H1 (cell line): ENCODE measurements around the gene CD58. TPM values are rescaled to one million over a fixed set of nuclear protein-coding genes. Genes with fewer than 3 reads are reported as not detected.

Experiments
- CTCF ChIA-PET: fragments of 300-600 bp; sonication (Branson Sonifier 250); formaldehyde crosslinking; loops from one replicate; lab custom pipeline; 2021; ENCODE audit not compliant: partially characterized antibody; lab: Charles Lee
- POLR2A ChIA-PET: fragments of 300-600 bp; sonication (Branson Sonifier 250); formaldehyde crosslinking; loops from one replicate; lab custom pipeline; 2021; ENCODE audit warnings: inconsistent platforms; ENCODE audit not compliant: partially characterized antibody; lab: Charles Lee
- DNase-seq, 2 experiments: peaks; one replicate each; pipeline versions ENCODE4 v3.0.0 to v3.0.0-alpha.2; 2010 to 2022; ENCODE audit warnings: low spot score in 2 of 2, low read depth in 1 of 2, mixed read lengths in 1 of 2
- FAIRE-seq: peaks from 2 replicates; lab custom pipeline; 2011; peaks lifted over from hg19 to GRCh38; lab: Jason Lieb, UNC
- H2AFZ ChIP-seq: 2 replicates; pipeline ENCODE4 v1.8.1; 2012; ENCODE audit warnings: low read length, inconsistent platforms
- H2AK5ac ChIP-seq: 2 replicates; pipeline ENCODE4 v1.6.1; 2013; ENCODE audit warnings: low read depth, low read length
- H2BK120ac ChIP-seq: replicated peaks from 2 replicates; pipeline ENCODE3; 2013; ENCODE audit warnings: low read depth, low read length, inconsistent platforms
- H2BK12ac ChIP-seq: 2 replicates; pipeline ENCODE4 v1.6.1; 2013; ENCODE audit warnings: low read depth, low read length
- H2BK15ac ChIP-seq: 2 replicates; pipeline ENCODE4 v1.6.1; 2013; ENCODE audit warnings: low read length
- H2BK20ac ChIP-seq: 2 replicates; pipeline ENCODE4 v1.6.1; 2013; ENCODE audit warnings: low read length
- H2BK5ac ChIP-seq: 2 replicates; pipeline ENCODE4 v1.6.1; 2013; ENCODE audit warnings: low read depth, low read length
- H3K14ac ChIP-seq: 2 replicates; pipeline ENCODE4 v1.6.1; 2013; ENCODE audit warnings: inconsistent platforms; ENCODE audit not compliant: insufficient read length
- H3K18ac ChIP-seq: 2 replicates; pipeline ENCODE4 v1.6.1; 2013; ENCODE audit warnings: low read length; ENCODE audit errors: extremely low read depth
- H3K23ac ChIP-seq: 2 replicates; pipeline ENCODE4 v1.6.1; 2013; ENCODE audit warnings: inconsistent platforms; ENCODE audit not compliant: insufficient read length
- H3K23me2 ChIP-seq: 2 replicates; pipeline ENCODE4 v1.6.1; 2013; ENCODE audit warnings: low read depth, low read length
- H3K27ac ChIP-seq: 2 replicates; pipeline ENCODE4 v1.6.1; 2011; ENCODE audit warnings: low read depth, low read length, inconsistent platforms
- H3K27me3 ChIP-seq, 4 experiments: replicated peaks in 1 of 4; 1 replicate in 1 of 4; 2 replicates in 3 of 4; pipeline versions ENCODE4 v1.6.1 to v1.8.1; 2011 to 2013; ENCODE audit warnings: low read length in 3 of 4, mild to moderate bottlenecking in 3 of 4, inconsistent platforms in 2 of 4, mixed read lengths in 2 of 4, moderate library complexity in 1 of 4; ENCODE audit not compliant: control insufficient read depth in 3 of 4, insufficient read depth in 3 of 4; ENCODE audit errors: extremely low read depth in 1 of 4
- H3K36me3 ChIP-seq, 4 experiments: 2 replicates each; pipeline versions ENCODE4 v1.6.1 to v1.8.1; 2011 to 2013; ENCODE audit warnings: mild to moderate bottlenecking in 4 of 4, low read length in 3 of 4, moderate library complexity in 2 of 4, control low read depth in 1 of 4, inconsistent platforms in 1 of 4; ENCODE audit not compliant: insufficient read depth in 4 of 4, control insufficient read depth in 2 of 4
- H3K4ac ChIP-seq: replicated peaks from 2 replicates; pipeline ENCODE3; 2013; ENCODE audit warnings: low read length, low read depth, mixed read lengths, inconsistent platforms; ENCODE audit not compliant: insufficient read length
- H3K4me1 ChIP-seq, 4 experiments: replicated peaks in 1 of 4; 1 replicate in 1 of 4; 2 replicates in 3 of 4; pipeline versions ENCODE4 v1.6.1 to v1.8.1; 2011 to 2013; ENCODE audit warnings: low read length in 3 of 4, inconsistent platforms in 2 of 4, mixed read lengths in 1 of 4; ENCODE audit not compliant: insufficient read depth in 4 of 4, control insufficient read depth in 3 of 4
- H3K4me2 ChIP-seq, 2 experiments: 2 replicates each; pipeline versions ENCODE4 v1.6.1 to v1.8.1; 2011 to 2013; ENCODE audit warnings: low read depth in 2 of 2, low read length in 2 of 2, control low read depth in 1 of 2, inconsistent platforms in 1 of 2, mild to moderate bottlenecking in 1 of 2; ENCODE audit not compliant: insufficient read depth in 1 of 2
- H3K4me3 ChIP-seq, 4 experiments: fragments of 200-600, 300-600 bp in 1 of 4; sonication (generic), shearing (Covaris generic), sonication (Bioruptor Twin) in 1 of 4; 2 replicates each; pipeline versions ENCODE4 v1.5.1 to v1.8.1; 2011 to 2016; ENCODE audit warnings: low read length in 4 of 4, low read depth in 3 of 4, control low read depth in 2 of 4, inconsistent platforms in 2 of 4, mild to moderate bottlenecking in 2 of 4, mixed read lengths in 1 of 4, moderate library complexity in 1 of 4; ENCODE audit not compliant: insufficient read depth in 2 of 4; ENCODE audit errors: extremely low read depth in 1 of 4
- H3K56ac ChIP-seq: replicated peaks from 2 replicates; pipeline ENCODE3; 2013; ENCODE audit warnings: low read depth, mild to moderate bottlenecking, mixed read lengths, low read length, inconsistent platforms; ENCODE audit not compliant: insufficient read length
- H3K79me1 ChIP-seq: 2 replicates; pipeline ENCODE4 v1.6.1; 2013; ENCODE audit warnings: low read depth, low read length, control low read depth
- H3K79me2 ChIP-seq, 2 experiments: 2 replicates each; pipeline versions ENCODE4 v1.6.1 to v1.8.1; 2012 to 2013; ENCODE audit warnings: low read length in 2 of 2, mild to moderate bottlenecking in 2 of 2, inconsistent platforms in 1 of 2; ENCODE audit not compliant: insufficient read depth in 2 of 2, control insufficient read depth in 1 of 2
- H3K9ac ChIP-seq, 4 experiments: replicated peaks in 1 of 4; 1 replicate in 1 of 4; 2 replicates in 3 of 4; pipeline versions ENCODE4 v1.6.1 to v1.8.1; 2011 to 2013; ENCODE audit warnings: low read depth in 3 of 4, low read length in 3 of 4, control low read depth in 2 of 4, mild to moderate bottlenecking in 2 of 4, moderate library complexity in 2 of 4, inconsistent platforms in 1 of 4; ENCODE audit errors: extremely low read depth in 1 of 4
- H3K9me3 ChIP-seq, 2 experiments: 2 replicates each; pipeline versions ENCODE4 v1.6.1 to v1.8.1; 2012 to 2013; ENCODE audit warnings: mild to moderate bottlenecking in 2 of 2, moderate library complexity in 2 of 2, control low read depth in 1 of 2, inconsistent platforms in 1 of 2, low read depth in 1 of 2, low read length in 1 of 2, mixed read lengths in 1 of 2; ENCODE audit not compliant: insufficient read depth in 2 of 2
- H4K20me1 ChIP-seq, 2 experiments: replicated peaks in 1 of 2; 2 replicates each; pipeline versions ENCODE3 to v1.8.1; 2011 to 2013; ENCODE audit warnings: inconsistent platforms in 2 of 2, low read length in 2 of 2, mild to moderate bottlenecking in 1 of 2; ENCODE audit not compliant: insufficient read depth in 2 of 2, control insufficient read depth in 1 of 2
- H4K5ac ChIP-seq: 2 replicates; pipeline ENCODE4 v1.6.1; 2013; ENCODE audit warnings: low read length, low read depth, mixed read lengths, inconsistent platforms; ENCODE audit not compliant: insufficient read length
- H4K8ac ChIP-seq: 2 replicates; pipeline ENCODE4 v1.8.0; 2013; ENCODE audit warnings: mild to moderate bottlenecking, moderate library complexity, low read length, inconsistent platforms; ENCODE audit not compliant: insufficient read depth; ENCODE audit errors: extremely low read depth
- H4K91ac ChIP-seq: replicated peaks from 2 replicates; pipeline ENCODE3; 2013; ENCODE audit warnings: low read length, mixed read lengths, inconsistent platforms; ENCODE audit not compliant: insufficient read length
- ASH2L ChIP-seq: fragments of 200-600, 300-600 bp; sonication (generic); IDR thresholded peaks from one replicate; pipeline ENCODE4 v1.7.1; 2017; ENCODE audit warnings: low read length
- BACH1 ChIP-seq: IDR thresholded peaks from 2 replicates; pipeline ENCODE4 v1.6.1; 2012; ENCODE audit warnings: low read length, improper control_type of control experiment
- CHD1 ChIP-seq: IDR thresholded peaks from 2 replicates; pipeline ENCODE4 v1.6.1; 2012; ENCODE audit warnings: low read depth, low read length, improper control_type of control experiment
- GABPA ChIP-seq: IDR thresholded peaks from 2 replicates; pipeline ENCODE4 v1.6.1; 2011; ENCODE audit warnings: mild to moderate bottlenecking, low read length, moderate library complexity, borderline replicate concordance; ENCODE audit not compliant: insufficient read depth
- PHF8 ChIP-seq: fragments of 200-600 bp; sonication (generic); conservative IDR thresholded peaks from 2 replicates; pipeline ENCODE4 v1.7.1; 2012; ENCODE audit warnings: low read depth, mild to moderate bottlenecking, inconsistent platforms, low read length, moderate library complexity
- POLR2AphosphoS5 ChIP-seq: IDR thresholded peaks from 2 replicates; pipeline ENCODE4 v1.6.1; 2011; ENCODE audit warnings: low read depth, low read length
- RFX5 ChIP-seq: IDR thresholded peaks from 2 replicates; pipeline ENCODE4 v1.6.1; 2011; ENCODE audit warnings: low read depth, low read length, improper control_type of control experiment, borderline replicate concordance
- WGBS, 2 experiments: shearing (Covaris generic) in 1 of 2; methylation state at CpG; one replicate each; pipeline versions ENCODE4 v1.1.6 to v1.1.7; 2013 to 2015; ENCODE audit warnings: low lambda C conversion rate in 2 of 2, mixed read lengths in 2 of 2, inconsistent platforms in 1 of 2, low coverage in 1 of 2, missing lambda C conversion rate in 1 of 2; ENCODE audit not compliant: insufficient replicate concordance in 2 of 2, insufficient coverage in 1 of 2, insufficient read length in 1 of 2; ENCODE audit errors: extremely low coverage in 1 of 2, missing lambda C conversion rate in 1 of 2; 5-methylcytosine and 5-hydroxymethylcytosine counted together
- polyA plus RNA-seq, 7 experiments: library from polyadenylated mRNA; depleted of rRNA in 3 of 7; stranded (reverse) in 5 of 7; unstranded in 2 of 7; fragments of >200 nt in 5 of 7; fragments of 200-250 nt in 2 of 7; gene quantifications; 1 replicate in 5 of 7; 2 replicates in 1 of 7; 4 replicates in 1 of 7; pipeline versions ENCODE4 v1.2.1 to v1.2.3, GENCODE V29; 2011 to 2013; ENCODE audit warnings: missing spikeins in 2 of 7, mixed read lengths in 2 of 7
- total RNA-seq: library from RNA; stranded (reverse); fragmentation: NEBNext Ultra II Directional; extraction: Animal tissue kit (Norgen Biotek cat#: 25700); gene quantifications from 2 replicates; pipeline ENCODE4 v1.2.1, GENCODE V29; 2021
- TF ChIP-seq, protein P1 (sequence below), 3 experiments: IDR thresholded peaks; 1 replicate in 2 of 3; 2 replicates in 1 of 3; pipeline versions ENCODE4 v1.5.1 to v1.6.1; 2011; ENCODE audit warnings: low read length in 3 of 3, mild to moderate bottlenecking in 3 of 3, inconsistent platforms in 2 of 3, low read depth in 1 of 3, moderate library complexity in 1 of 3; ENCODE audit not compliant: insufficient read depth in 1 of 3; ENCODE audit errors: control extremely low read depth in 1 of 3
- TF ChIP-seq, protein P2 (sequence below): IDR thresholded peaks from 2 replicates; pipeline ENCODE4 v1.6.1; 2011; ENCODE audit warnings: low read depth, mild to moderate bottlenecking, low read length; ENCODE audit not compliant: insufficient read depth

CD58 gene
- total and polyA plus RNA-seq, 2 of the 8 experiments (the other 6 are each of a cell fraction or from before 2014, with no cell fraction given), result 5.3 to 5.5 TPM

DNA sequence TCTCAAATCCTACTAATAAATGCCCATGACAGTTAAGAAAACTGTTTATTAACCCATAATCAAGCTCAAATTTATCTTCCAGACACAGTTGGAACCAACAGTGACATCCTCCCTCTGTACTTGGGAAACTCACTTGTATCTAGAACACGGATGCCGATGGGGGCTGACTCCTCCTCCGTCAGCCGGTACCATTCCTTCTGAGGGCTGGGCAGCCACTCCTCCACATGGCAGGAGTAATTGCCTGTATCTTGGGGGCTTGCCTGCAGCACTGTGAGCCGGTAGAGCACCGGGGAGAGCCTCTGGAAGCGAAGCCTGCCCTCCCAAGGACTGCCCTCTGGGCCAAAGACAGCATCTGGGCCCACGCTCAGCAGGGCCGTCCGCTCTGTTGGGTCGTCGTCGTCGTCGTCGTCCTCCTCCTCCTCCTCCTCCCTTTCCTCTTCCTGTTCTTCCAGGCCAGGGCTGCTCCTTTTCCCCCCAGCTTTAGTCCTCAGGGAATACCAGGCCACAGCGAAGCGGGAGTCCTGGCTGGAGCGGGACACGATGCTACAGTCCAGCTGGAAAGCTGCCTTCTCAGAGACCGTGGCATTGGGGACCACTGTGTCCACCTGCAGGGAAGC, 8.5 kb upstream of the CD58 start:
- no peaks in the 10 kb centered on the region for H3K79me1 ChIP-seq
- H3K23me2 ChIP-seq, result no peaks in the 10 kb centered on the region; the same call in 1 of the 2 replicates
- H2BK12ac ChIP-seq, result no peak overlapping the region
- no peak for TF ChIP-seq PHF8
- TF ChIP-seq, protein P1, sequence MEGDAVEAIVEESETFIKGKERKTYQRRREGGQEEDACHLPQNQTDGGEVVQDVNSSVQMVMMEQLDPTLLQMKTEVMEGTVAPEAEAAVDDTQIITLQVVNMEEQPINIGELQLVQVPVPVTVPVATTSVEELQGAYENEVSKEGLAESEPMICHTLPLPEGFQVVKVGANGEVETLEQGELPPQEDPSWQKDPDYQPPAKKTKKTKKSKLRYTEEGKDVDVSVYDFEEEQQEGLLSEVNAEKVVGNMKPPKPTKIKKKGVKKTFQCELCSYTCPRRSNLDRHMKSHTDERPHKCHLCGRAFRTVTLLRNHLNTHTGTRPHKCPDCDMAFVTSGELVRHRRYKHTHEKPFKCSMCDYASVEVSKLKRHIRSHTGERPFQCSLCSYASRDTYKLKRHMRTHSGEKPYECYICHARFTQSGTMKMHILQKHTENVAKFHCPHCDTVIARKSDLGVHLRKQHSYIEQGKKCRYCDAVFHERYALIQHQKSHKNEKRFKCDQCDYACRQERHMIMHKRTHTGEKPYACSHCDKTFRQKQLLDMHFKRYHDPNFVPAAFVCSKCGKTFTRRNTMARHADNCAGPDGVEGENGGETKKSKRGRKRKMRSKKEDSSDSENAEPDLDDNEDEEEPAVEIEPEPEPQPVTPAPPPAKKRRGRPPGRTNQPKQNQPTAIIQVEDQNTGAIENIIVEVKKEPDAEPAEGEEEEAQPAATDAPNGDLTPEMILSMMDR (IDR thresholded peaks at IDR 0.05; ENCODE audit: control extremely low read depth in 1 of 3, insufficient read depth in 1 of 3, low read depth in 1 of 3, low read length in 3 of 3), result no peak
- TF ChIP-seq, protein P2, sequence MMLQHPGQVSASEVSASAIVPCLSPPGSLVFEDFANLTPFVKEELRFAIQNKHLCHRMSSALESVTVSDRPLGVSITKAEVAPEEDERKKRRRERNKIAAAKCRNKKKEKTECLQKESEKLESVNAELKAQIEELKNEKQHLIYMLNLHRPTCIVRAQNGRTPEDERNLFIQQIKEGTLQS, result no peak
- no peak for TF ChIP-seq BACH1
- TF ChIP-seq RFX5, result no peak
- no peak for TF ChIP-seq GABPA
- no peak for TF ChIP-seq ASH2L
- TF ChIP-seq CHD1, result no peak
- no peak for TF ChIP-seq POLR2AphosphoS5
- TF ChIP-seq, all 59 proteins: peak for 0
- H2BK15ac ChIP-seq, result no peak overlapping the region
- H2AFZ ChIP-seq, result no peak overlapping the region
- H3K9me3 ChIP-seq, result no peaks in the 10 kb centered on the region
- CTCF ChIA-PET, result interaction anchor here (3.2 to 4.3 kb wide), 2 partner anchors 17 to 93 kb away, joined by 23 to 36 read pairs; no protein-coding TSS in a partner anchor
- no peaks in the 10 kb centered on the region for H3K4me1 ChIP-seq
- no peak overlapping the region for H3K9ac ChIP-seq
- no peaks in the 10 kb centered on the region for H3K27me3 ChIP-seq
- no peak overlapping the region for H2BK5ac ChIP-seq
- H3K56ac ChIP-seq, result no peak overlapping the region
- no peak overlapping the region for H4K5ac ChIP-seq
- H3K4me3 ChIP-seq, result no peak overlapping the region
- no peaks in the 10 kb centered on the region for H3K79me2 ChIP-seq
- H3K27ac ChIP-seq, result no peak overlapping the region
- no peak overlapping the region for H2BK120ac ChIP-seq
- H4K8ac ChIP-seq, result no peak overlapping the region
- no peak overlapping the region for H3K18ac ChIP-seq
- FAIRE-seq (no peak), DNase-seq (no peak)
- no peak overlapping the region for H4K91ac ChIP-seq
- no peak overlapping the region for H3K23ac ChIP-seq
- peaks cover 0 to 9% (median 0%) of the 10 kb centered on the region in 4 experiments; a peak in 3 of 8 replicates for H3K36me3 ChIP-seq
- no peak overlapping the region for H3K14ac ChIP-seq
- no peak overlapping the region for H2BK20ac ChIP-seq
- no peak overlapping the region for H3K4me2 ChIP-seq
- POLR2A ChIA-PET, result no interaction called here
- no peak overlapping the region for H3K4ac ChIP-seq
- WGBS, 2 experiments, result 88% methylated on average over 13 of the region's 21 CpGs; no CpG with 5 or more reads in 1 of the 2 experiments
- H2AK5ac ChIP-seq, result no peak overlapping the region
- no peaks in the 10 kb centered on the region for H4K20me1 ChIP-seq
